ENCODE data around the gene SPACA9. TPM values are rescaled to one million over a fixed set of nuclear protein-coding genes. Genes with fewer than 3 reads are reported as not detected.
A peak's percentile ranks its signal among the peaks of the same experiment; 100 is the strongest.

SPACA9 gene
- total RNA-seq, 4 donors from 2014 or later = 2.9 to 3.8 (median 3.3) TPM

DNA sequence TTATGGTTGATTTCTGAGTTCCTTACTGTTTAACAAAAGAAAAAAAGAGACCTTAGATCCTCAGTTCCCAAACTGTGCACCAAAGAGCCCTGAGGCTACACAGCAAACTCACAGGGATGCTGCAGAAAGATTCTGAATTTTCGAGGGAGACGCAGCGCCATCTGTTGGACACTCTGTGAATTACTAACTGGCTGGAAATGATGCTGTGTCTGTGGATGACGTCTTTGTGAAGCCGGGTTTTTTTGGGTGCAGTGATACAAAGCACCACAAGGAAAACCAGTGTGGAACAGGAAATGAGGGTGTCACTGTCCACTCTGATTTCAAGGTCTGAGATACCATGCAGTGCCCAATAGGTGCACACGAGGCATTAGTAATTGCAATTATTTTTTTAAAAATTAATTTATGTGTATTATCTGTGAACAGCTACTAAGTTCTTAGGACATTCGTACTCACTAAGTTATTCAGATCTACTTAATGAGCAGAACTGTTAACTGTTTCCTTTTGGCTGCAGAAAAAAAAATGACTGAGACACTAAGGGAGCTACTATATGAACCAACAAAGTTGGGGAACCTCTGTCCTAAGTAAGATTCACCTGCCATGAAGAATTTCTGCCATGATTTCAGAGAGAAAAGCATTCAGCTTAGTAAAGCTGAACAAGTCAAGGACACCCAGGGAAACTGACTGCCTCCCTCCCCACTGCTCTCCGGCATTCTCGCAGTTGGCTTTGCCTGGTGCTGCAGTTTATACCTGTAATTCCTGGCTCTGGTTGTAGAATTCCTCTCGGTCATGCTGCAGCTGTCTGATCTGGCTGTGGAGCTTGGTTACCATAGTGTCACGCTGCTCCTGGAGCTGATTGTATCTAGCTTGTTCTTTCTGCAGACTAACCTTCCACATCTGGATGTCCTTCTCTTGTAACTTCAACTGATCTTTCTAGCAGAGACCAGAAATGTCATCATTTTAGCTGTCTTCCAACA lies 23.4 kb downstream of the SPACA9 start:
- ATAC-seq (ENCODE audit: low FRiP score) = peak; percentile 92
- TF ChIP-seq CTCF (IDR thresholded peaks at IDR 0.05) = peak in 2 of 3 donors; percentile 53 to 67
- peak; percentile 66 for DNase-seq (ENCODE audit: low spot score)

DNA sequence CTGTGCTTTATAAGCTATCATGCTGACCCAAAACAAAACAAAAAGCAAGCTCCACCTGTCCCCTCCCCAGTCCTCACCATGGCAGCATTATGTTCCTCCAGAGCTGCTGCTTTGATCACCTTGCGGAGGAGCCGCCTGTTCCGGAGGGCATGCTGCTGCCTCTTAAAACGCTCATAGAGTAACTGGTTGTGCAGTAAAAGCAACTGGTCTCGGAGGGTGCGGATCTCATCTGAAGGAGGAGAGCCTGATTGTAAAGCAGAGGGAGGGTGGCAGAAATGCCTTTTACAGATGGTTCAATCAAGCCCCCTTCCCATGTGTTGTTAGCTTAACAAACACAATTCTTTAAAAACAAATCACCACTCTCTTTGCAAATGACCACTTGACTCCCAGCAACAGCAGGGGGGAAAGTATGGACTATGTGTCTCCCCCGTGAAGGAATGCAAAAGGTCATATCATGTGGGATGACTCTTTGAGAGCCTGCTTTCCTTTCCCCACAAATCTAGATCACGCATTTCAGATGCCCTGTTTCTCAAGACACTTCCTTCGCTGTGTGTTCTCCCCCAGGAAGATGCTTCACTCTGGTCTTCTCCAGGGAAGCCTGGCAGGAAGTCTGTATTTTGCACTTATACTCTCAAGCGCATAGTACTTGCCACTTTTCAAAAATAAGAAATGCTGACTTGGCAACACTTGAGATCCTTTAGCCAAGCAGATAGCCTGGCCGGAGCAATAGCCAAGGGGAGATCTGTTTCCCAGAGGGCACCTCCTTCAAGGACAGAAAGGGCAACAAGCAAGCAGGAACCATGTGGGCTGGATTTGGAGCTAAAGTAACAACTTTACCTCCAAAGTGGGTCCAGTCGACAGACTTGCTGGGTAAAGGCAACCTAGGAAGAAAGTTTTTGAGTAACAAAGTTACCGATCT lies 25.1 kb downstream of the SPACA9 start:
- no peak for TF ChIP-seq CTCF (IDR thresholded peaks at IDR 0.05)
- ATAC-seq (ENCODE audit: low FRiP score) (no peak), DNase-seq (ENCODE audit: low spot score) (no peak)

DNA sequence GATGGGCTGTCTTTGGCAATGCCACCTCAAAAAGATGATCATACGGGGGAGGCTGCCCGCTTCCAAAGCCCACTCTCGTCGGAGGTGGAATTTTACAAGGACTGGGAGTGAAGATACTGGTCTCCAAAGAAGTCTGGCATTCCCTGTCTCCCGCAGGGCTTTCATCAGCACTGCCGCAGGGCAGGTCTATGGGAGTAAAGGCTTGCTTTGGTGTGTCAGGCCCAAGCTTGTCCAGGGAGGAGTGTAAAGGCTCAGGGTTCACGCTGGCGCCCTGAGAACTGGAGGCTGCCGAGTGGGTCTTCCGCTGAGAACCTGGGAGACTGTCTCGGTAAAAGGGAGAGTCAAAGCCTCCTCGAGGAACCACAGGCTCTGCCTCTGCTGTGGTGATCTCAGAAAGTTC lies 27.0 kb downstream of the SPACA9 start:
- ATAC-seq (ENCODE audit: low FRiP score) (no peak), DNase-seq (ENCODE audit: low spot score) (no peak)
- no peak for TF ChIP-seq CTCF (IDR thresholded peaks at IDR 0.05)

GRCh38 chr9:132908635-132909034 lies 29.9 kb downstream of the SPACA9 start:
- DNase-seq (ENCODE audit: low spot score) (no peak), ATAC-seq (ENCODE audit: low FRiP score) (no peak)
- TF ChIP-seq CTCF (IDR thresholded peaks at IDR 0.05) = no peak

GRCh38 chr9:132909311-132909710 lies 30.6 kb downstream of the SPACA9 start:
- ATAC-seq (ENCODE audit: low FRiP score) = no peak
- no peak for DNase-seq (ENCODE audit: low spot score)
- TF ChIP-seq CTCF (IDR thresholded peaks at IDR 0.05) = no peak

GRCh38 chr9:132910376-132910775 lies 31.7 kb downstream of the SPACA9 start:
- no peak for DNase-seq (ENCODE audit: low spot score)
- no peak for ATAC-seq (ENCODE audit: low FRiP score)
- no peak for TF ChIP-seq CTCF (IDR thresholded peaks at IDR 0.05)

Measured in omental fat pad (tissue), 4 donors.